ENCODE results near the gene FAM177A1. TPM values are rescaled to one million over a fixed set of nuclear protein-coding genes. Genes with fewer than 3 reads are reported as not detected.
"Not testable (repeated sequence)": the region's sequence is repeated elsewhere in the genome, so short reads cannot be mapped to it uniquely, and the experiment has no call there.

The FAM177A1 gene
- polyA plus RNA-seq, 3 donors = 29.8 to 54.8 (median 40.0) TPM

DNA sequence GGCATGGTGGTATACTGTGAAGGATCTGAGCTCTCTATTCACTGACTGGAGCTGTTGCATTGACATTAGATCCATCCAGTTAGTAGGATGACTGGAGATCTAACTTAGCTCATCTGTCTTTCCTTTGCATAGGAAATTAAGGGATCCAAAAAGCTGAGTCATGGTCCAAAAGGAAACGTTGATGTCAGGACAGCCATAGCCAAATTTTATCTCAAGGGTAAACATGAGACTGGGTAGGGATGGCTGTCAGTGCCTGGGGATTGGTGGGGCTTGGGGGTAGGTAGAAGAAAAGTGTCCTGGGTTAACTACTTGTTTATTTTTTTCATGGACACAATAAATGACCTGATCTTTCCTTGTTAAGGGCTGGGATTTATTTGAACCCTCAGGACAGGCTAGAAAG, 4.6 kb downstream of the FAM177A1 start:
- no peak overlapping the region for H3K27ac ChIP-seq (ENCODE audit: low read depth, low read length)
- WGBS, 3 donors = 0 to 3% (median 2%) methylated on average over 1 of the region's 1 CpG

DNA sequence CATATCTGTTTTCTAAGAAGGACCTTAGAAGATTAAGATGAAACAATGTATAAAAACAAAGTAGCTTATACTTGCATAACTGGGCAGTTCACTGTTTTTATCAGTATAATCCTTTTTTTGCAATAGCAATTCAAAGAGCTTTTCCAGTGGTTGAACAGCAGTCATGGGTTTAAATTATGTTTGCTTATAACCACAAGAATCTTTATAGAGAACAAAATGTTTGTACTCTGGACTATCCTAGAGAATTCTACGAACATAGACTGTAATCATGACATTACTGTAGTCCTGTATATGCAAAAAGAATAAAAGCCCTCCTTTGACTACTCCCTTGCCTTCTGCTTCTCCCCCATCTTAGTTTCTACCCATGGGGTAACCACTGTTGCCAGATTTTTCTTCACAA, 5.7 kb downstream of the FAM177A1 start:
- no peak overlapping the region for H3K27ac ChIP-seq (ENCODE audit: low read depth, low read length)
- 87 to 97% (median 90%) methylated on average over 1 of the region's 1 CpG for WGBS, 3 donors

DNA sequence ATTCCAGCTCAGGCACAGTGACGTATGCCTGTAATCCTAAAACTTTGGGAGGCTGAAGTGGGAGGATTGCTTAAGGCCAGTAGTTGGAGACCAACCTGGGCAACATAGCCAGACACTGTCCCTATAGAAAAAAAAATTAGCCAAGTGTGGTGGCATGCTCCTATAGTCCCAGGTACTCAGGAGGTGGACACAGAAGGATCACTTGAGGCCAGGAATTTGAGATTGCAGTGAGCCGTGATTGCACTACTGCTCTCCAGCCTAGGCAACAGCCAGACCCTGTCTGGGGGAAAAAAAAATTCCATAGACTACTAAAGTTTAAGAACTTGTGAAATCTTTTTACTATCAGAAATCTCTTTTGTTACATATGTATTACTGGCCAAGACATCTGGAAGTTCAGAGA, 6.6 kb downstream of the FAM177A1 start:
- H3K27ac ChIP-seq (ENCODE audit: low read depth, low read length) = no peak overlapping the region
- 73 to 98% (median 94%) methylated on average over 2 of the region's 2 CpGs for WGBS, 3 donors

DNA sequence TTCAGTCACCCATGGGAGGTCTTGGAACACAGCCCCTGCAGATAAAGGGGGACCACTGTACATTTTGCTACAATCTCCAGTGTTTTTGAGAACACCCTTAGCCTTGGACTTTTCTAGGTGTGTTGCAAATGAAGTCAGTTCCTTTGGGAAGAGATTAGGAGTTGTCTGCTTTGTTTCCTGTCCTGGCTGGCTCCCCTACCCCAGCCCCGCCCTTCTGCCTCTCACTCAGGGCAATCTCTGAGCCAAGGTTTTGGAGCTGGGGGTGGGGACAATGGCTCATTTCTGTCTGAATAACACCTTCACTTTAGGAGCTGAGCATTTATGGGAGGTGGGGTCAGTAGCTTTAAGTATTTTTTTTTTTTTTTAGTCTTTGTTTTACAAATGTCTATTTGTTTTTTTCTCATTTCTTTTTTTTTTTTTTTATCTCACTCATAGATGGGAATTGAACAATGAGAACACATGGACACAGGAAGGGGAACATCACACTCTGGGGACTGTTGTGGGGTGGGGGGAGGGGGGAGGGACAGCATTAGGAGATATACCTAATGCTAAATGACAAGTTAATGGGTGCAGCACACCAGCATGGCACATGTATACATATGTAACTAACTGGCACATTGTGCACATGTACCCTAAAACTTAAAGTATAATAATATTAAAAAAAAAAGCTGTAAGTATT, 15.2 kb downstream of the FAM177A1 start:
- WGBS, 3 donors = 40 to 87% (median 70%) methylated on average over 1 of the region's 1 CpG
- H3K27ac ChIP-seq (ENCODE audit: low read depth, low read length) = not testable (repeated sequence)

DNA sequence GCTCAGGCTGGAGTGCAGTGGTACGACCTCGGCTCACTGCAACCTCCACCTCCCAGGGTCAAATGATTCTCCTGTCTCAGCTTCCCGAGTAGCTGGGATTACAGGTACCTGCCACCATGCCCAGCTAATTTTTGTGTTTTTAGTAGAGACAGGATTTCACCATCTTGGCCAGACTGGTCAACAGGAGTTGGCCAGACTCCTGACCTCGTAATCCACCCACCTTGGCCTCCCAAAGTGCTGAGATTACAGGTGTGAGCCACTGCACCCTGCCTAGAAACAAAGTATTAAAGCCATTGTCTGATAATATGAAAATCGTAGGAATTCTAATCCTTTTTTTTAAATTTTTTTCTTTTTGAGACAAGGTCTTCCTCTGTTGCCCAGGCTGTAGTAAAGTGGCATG, 19.7 kb downstream of the FAM177A1 start:
- WGBS, 3 donors = 92 to 97% (median 95%) methylated on average over 5 of the region's 5 CpGs
- H3K27ac ChIP-seq (ENCODE audit: low read depth, low read length) = not testable (repeated sequence)

DNA sequence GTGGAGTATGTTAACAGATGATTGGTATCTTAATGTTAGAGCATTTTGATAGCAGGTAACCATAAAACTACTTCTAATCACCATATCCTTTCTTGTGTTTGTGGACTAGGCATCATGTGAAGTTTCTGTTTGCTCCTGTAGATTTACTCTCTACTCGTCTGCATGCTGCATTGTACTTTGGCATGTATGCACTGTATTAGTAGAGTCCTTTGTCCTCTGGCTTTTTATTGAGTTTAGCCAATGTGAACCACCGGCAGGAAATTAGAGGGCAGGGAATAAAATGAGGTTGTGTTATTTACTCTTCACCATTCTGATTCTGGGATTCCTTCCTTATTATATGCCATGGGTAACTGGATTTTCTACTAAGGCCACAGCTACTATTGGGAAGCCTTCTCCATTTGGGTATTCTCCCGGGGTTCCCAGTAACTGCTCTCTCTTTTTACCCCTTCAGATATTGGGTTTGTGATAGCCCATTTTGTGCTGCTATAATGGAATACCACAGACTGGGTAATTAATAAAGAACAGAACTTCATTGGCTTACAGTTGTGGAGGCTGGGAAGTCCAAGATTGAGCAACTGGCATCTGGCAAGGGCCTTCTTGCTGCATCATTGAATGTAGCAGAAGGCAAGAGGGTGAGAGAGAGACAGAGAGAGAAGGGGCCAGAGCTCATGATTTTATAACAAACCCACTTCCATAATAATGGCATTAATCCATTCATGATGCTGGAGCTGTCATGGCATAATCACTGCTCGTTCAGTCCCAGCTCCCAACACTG, 22.4 kb downstream of the FAM177A1 start:
- no peak overlapping the region for H3K27ac ChIP-seq (ENCODE audit: low read depth, low read length)
- 93 to 98% (median 97%) methylated on average over 4 of the region's 4 CpGs for WGBS, 3 donors

DNA sequence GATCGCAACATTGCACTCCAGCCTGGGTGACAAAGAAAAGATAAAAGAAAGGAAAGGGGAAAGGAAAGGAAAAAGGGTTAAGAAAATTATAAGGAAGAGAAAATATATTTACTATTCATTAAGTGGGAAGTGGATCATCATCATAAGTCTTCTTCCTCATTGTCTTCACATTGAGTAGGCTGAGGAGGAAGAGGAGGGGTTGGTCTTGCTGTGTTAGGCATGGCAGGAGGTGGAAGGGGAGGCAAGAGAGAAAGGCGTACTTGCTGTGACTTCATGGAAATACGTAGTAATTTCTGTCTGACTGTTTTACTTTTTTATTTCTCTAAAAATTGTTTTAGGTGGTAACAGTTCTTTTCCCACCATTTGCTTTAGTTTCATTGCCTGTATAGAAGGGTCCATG, 26.2 kb downstream of the FAM177A1 start:
- H3K27ac ChIP-seq (ENCODE audit: low read depth, low read length) = no peak overlapping the region
- WGBS, 3 donors = 93 to 99% (median 99%) methylated on average over 3 of the region's 3 CpGs

DNA sequence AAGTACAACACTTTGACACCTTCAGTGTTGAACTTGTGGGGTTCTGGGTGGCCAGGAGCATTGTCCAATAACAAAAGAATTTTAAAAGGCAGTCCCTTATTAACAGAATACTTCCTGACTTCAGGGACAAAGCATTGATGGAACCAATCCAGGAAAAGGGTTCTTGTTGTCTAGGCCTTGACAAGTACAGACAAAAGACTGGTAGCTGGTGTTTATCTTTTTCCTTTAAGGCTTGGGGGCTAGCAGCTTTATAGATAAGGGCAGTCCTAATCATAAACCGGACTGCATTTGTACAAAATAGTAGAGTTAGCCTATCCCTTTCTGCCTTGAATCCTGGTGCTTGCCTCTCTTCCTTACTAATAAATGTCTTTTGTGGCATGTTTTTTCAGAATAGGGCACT, 27.4 kb downstream of the FAM177A1 start:
- 75 to 89% (median 89%) methylated on average over 1 of the region's 1 CpG for WGBS, 3 donors

DNA sequence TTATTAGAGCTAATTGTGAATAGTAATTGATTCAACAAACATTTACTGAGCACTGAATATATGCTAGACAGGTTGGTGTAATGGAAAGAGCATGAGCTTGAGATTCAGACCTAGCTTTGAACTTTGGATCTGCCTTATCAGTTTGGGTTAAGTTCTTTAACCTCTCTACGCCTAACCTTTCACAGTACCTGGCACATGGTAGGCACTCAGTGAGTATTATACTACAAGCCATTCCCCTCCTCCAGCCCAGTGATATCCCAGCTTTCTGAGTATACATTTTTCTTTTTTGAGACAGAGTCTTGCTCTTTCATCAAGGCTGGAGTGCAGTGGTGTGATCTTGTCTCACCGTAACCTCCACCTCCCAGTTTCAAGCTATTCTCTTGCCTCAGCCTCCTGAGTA, 32.0 kb downstream of the FAM177A1 start:
- H3K27ac ChIP-seq (ENCODE audit: low read depth, low read length) = no peak overlapping the region
- WGBS, 3 donors = 73 to 100% (median 98%) methylated on average over 2 of the region's 2 CpGs

More for the DNA sequence above, 27.4 kb downstream of the FAM177A1 start:
- H3K27ac ChIP-seq (ENCODE audit: low read depth, low read length) = no peak overlapping the region

DNA sequence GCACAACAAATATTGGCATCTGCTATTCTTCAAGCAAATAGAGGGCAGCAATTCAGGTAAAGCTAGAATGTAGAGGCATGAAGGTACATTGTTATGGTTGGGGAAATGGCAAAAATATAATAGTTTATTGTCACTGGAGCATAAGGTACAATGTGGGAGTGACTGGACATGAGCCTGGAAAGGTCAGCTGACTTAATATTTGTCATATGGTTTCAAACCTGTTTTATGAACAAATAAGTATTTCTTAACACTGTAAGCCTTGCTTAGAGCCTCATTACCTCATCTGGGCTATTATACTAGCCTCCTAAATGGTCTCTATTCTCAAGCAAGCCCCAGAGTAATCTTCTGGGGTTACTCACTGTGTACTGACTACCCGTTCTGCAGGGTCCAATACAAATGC, 33.7 kb downstream of the FAM177A1 start:
- 78 to 92% (median 82%) methylated on average over 1 of the region's 1 CpG for WGBS, 3 donors
- no peak overlapping the region for H3K27ac ChIP-seq (ENCODE audit: low read depth, low read length)

DNA sequence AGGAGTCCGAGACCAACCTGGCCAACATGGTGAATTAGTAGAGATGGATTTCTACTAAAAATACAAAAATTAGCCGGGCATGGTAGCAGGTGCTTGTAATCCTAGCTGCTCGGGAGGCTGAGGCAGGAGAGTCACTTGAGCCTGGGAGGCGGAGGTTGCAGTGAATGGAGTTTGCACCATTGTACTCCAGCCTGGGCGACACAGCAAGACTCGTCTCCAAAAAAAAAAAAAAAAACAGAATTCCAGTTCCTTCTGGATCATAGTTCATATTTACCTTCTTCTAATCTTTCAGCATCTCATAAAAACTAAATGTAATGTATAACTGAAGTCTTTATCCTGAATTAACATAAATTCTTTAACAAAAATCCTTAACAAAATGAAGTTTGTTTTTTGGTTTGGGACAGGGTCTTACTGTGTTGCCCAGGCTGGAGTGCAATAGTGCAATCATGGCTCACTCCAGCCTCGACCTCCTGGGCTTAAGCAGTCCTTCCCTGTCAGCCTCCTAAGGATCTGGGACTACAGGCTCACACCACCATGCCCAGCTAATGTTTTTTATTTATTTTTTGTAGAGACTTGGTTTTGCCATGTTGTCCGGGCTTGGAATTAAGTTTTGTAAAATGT, 37.6 kb downstream of the FAM177A1 start:
- WGBS, 3 donors = 94 to 95% (median 95%) methylated on average over 8 of the region's 8 CpGs
- no peak overlapping the region for H3K27ac ChIP-seq (ENCODE audit: low read depth, low read length)

DNA sequence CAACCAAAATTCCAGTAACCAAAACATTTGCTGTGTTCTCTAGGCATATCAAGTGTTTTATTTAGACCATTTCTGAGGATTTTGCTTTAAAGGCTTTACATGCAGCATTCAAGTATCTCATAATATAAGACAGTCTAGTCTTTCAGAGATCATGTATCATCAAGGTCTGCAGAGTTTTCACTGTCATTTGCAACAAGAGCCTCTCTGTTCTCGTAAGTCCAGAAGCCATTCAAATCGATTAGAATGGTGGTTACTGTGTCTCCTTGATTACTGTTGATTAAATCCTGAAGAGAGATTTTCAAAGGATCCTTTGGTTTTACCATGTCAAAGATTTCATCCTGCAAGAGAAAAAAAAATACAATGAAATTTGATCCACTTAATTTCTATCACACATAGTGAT, 39.4 kb downstream of the FAM177A1 start:
- no peak overlapping the region for H3K27ac ChIP-seq (ENCODE audit: low read depth, low read length)
- 76 to 95% (median 94%) methylated on average over 2 of the region's 2 CpGs for WGBS, 3 donors

DNA sequence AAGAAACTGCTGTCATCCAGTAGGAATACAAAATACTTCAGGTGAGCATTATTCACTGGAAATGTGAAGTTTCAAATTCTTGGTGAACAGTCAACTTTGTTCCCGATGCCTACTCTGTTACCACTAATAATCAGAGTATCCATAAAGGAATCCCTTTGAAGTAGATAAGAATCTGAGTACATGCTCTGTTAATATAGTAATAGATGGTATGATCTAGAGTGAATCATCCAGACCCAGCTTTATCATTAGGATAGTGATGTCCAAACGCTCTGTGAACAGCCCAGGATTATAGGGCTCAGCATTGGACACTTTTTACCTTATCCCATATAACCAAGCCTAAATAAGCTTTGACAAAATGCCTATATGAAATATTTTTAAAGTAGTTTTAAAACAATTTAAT, 42.4 kb downstream of the FAM177A1 start:
- 88 to 97% (median 94%) methylated on average over 2 of the region's 2 CpGs for WGBS, 3 donors
- no peak overlapping the region for H3K27ac ChIP-seq (ENCODE audit: low read depth, low read length)

DNA sequence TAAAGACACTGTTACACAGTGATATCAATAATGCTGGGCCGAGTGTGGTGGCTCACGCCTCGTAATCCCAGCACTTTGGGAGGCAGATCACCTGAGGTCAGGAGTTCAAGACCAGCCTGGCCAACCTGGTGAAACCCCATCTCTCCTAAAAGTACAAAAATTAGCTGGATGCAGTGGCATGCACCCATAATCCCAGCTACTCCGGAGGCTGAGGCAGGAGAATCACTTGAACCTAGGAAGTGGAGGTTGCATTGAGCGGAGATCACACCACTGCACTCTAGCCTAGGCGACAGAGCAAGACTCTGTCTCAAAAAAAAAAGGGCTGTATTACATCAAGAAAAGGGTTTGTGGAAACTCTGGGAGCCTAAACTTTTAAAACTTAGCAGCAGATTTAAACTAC, 48.6 kb downstream of the FAM177A1 start:
- WGBS, 3 donors = 96 to 98% (median 98%) methylated on average over 6 of the region's 6 CpGs
- not testable (repeated sequence) for H3K27ac ChIP-seq (ENCODE audit: low read depth, low read length)

DNA sequence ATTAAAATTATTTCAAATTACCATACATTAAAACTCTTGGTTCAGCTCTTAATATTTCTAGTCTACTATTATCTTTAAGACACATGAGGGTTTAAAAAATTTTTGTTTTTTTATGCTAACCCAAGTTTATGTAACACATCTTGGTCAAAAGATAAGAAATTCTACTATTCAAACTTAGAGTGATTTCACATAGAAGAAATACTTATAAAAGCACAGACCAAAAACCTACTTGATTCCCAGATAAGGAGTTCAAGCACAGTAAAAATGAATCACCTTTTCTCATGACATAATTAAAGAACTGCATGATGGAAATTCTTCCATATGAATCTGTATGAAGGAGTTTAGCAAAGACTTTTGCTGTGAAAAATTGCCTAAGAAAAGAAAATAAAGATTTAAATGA, 61.8 kb downstream of the FAM177A1 start:
- no peak overlapping the region for H3K27ac ChIP-seq (ENCODE audit: low read depth, low read length)

DNA sequence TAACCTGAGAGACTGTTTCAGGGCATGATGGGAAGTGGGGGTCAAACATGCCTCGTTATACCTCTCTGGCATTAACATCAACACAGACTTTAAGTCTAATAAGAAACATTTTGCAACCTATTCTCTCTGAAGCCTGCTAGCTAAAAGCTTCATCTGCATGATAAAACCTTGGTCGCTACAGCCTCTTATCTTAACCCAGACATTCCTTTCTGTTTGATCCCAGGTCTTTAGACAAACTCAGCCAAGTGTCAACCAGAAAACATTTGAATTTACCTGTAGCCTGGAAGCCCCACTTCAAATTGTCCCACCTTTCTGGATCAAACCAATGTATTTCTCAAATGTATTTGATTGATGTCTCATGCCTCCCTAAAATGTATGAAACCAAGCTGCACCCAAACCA, 66.6 kb downstream of the FAM177A1 start:
- H3K27ac ChIP-seq (ENCODE audit: low read depth, low read length) = no peak overlapping the region
- WGBS, 3 donors = 78 to 98% (median 87%) methylated on average over 2 of the region's 2 CpGs

DNA sequence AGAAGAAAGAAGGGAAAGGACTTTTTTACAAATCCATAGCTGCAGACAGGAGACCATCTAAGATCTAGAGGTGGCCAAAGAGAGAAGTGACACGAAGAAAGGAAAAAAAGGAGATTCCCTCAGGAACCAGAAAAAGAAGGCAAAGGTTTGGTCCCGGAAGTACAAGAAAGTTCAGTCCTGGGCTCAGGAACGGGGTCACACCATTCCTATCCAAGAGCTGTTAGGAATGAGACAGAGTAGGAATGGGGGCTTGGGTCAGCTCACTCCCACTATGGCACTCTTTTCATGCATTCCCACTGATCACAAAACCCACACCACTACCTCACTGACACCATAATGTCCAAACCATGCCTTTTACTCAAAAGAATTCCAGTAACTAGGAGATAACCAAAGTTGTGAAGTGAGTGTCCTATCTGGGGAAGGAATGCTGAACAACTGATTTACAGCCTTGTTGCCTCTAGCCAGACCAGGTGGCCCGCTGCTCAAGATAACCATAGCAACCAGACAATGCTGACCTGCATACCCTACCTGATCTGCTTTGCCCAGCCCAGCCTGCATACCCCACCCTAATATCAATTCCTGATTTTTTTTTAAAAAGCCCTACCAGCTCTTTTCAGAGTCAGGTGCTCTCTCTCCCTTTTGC, 67.4 kb downstream of the FAM177A1 start:
- WGBS, 3 donors = 90 to 95% (median 94%) methylated on average over 4 of the region's 4 CpGs
- no peak overlapping the region for H3K27ac ChIP-seq (ENCODE audit: low read depth, low read length)

DNA sequence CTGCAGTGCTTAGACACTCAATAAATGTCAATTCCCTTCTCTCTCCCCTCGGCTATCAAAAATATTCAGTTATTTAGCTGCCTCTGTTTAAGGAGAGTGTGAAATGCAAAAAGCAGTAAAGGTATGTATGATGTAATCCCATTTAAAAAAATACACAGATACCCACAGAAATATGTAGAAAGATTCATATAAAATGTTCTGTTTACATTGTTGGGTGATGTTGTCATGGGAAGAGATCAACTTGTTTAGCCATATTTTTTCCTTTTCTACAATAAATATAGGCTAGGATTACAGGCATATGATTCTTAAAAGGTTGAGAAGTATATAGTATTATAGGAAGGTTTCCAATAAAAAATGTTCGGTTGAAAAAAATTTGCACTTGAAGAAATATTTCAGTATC, 68.0 kb downstream of the FAM177A1 start:
- no peak overlapping the region for H3K27ac ChIP-seq (ENCODE audit: low read depth, low read length)
- 71 to 99% (median 85%) methylated on average over 2 of the region's 2 CpGs for WGBS, 3 donors

DNA sequence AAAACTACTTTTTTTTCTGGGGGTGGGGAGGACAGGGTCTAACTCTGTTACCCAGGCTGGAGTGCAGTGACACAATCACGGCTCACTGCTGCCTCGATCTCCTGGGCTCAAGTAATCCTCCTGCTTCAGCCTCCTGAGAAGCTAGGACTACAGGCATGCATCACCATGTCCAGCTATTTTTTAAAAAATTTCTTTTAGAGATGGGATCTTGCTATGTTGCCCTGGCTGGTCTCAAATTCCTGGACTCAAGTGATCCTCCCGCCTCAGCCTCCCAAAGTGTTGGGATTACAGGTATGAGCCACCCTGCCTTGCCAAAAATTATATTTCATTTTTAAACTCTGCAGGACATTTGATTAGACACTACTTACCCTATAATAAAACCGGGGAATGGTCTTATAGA, 70.2 kb downstream of the FAM177A1 start:
- WGBS, 3 donors = 96 to 97% (median 96%) methylated on average over 4 of the region's 4 CpGs

More for the DNA sequence above, 70.2 kb downstream of the FAM177A1 start:
- H3K27ac ChIP-seq (ENCODE audit: low read depth, low read length) = no peak overlapping the region
